SJCRH30 (cell line): Measurements from ENCODE around the gene TAB2. TPM values are rescaled to one million over a fixed set of nuclear protein-coding genes. Genes with fewer than 3 reads are reported as not detected.

Experiments used
- DNase-seq, 2 experiments: peaks; one replicate each; pipeline ENCODE4 v3.0.0-alpha.2; 2015 to 2020
- H3K27ac ChIP-seq: fragments of 250-450 bp; sonication (Bioruptor Pico); 2 replicates; pipeline ENCODE4 v1.5.1; 2020; ENCODE audit warnings: mild to moderate bottlenecking, moderate library complexity
- H3K27me3 ChIP-seq: fragments of 250-450 bp; sonication (Bioruptor Pico); 2 replicates; pipeline ENCODE4 v1.5.1; 2020; ENCODE audit warnings: mild to moderate bottlenecking, moderate library complexity
- H3K36me3 ChIP-seq: fragments of 250-450 bp; sonication (Bioruptor Pico); 2 replicates; pipeline ENCODE4 v1.5.1; 2020; ENCODE audit warnings: mild to moderate bottlenecking, moderate library complexity
- H3K4me1 ChIP-seq: fragments of 250-450 bp; sonication (Bioruptor Pico); 2 replicates; pipeline ENCODE4 v1.5.1; 2020; ENCODE audit warnings: mild to moderate bottlenecking, moderate library complexity
- H3K4me3 ChIP-seq: fragments of 250-450 bp; sonication (Bioruptor Pico); 2 replicates; pipeline ENCODE4 v1.5.1; 2020; ENCODE audit warnings: mild to moderate bottlenecking, moderate library complexity
- H3K9me3 ChIP-seq: fragments of 250-450 bp; sonication (Bioruptor Pico); replicated peaks from 2 replicates; pipeline ENCODE4 v1.5.1; 2020; ENCODE audit warnings: mild to moderate bottlenecking, moderate library complexity
- total RNA-seq: library from RNA; depleted of rRNA; stranded (reverse); fragments of >200 nt; shearing (Covaris generic); gene quantifications from 2 replicates; pipeline ENCODE4 v1.2.3, GENCODE V29; 2014

Gene TAB2
- total RNA-seq, 1 experiment from 2014 or later: 37.6 TPM

- Histone ChIP-seq H3K27ac (no peak overlapping the region), H3K27me3 (no peaks in the 10 kb centered on the region), H3K36me3 (peaks cover 54% of the 10 kb centered on the region), H3K4me1 (no peaks in the 10 kb centered on the region; the same call in 1 of the 2 replicates), H3K4me3 (no peak overlapping the region), H3K9me3 (peaks cover 8% of the 10 kb centered on the region)
- no peak for DNase-seq
These were observed 70.4 kb downstream of the TAB2 start for GRCh38 chr6:149387779-149388512.

GRCh38 chr6:149389509-149390297 lies 72.2 kb downstream of the TAB2 start:
- Histone ChIP-seq H3K4me3 (no peak overlapping the region), H3K9me3 (peaks cover 8% of the 10 kb centered on the region), H3K27me3 (no peaks in the 10 kb centered on the region), H3K27ac (no peak overlapping the region), H3K36me3 (peaks cover 49% of the 10 kb centered on the region), H3K4me1 (no peaks in the 10 kb centered on the region; the same call in 1 of the 2 replicates)
- no peak for DNase-seq

GRCh38 chr6:149392093-149392492 lies 74.6 kb downstream of the TAB2 start:
- Histone ChIP-seq H3K4me1 (no peaks in the 10 kb centered on the region), H3K4me3 (no peak overlapping the region), H3K27ac (no peak overlapping the region), H3K27me3 (no peaks in the 10 kb centered on the region), H3K36me3 (peaks cover 36% of the 10 kb centered on the region), H3K9me3 (0 out of 2 replicates have a peak, but pooled peaks cover 2% of the 10 kb centered on the region)
- no peak for DNase-seq

GRCh38 chr6:149392535-149392934 lies 75.0 kb downstream of the TAB2 start:
- no peaks in the 10 kb centered on the region for H3K27me3 ChIP-seq
- peaks cover 39% of the 10 kb centered on the region for H3K36me3 ChIP-seq
- no peaks in the 10 kb centered on the region for H3K4me1 ChIP-seq
- no peak overlapping the region for H3K4me3 ChIP-seq
- H3K27ac ChIP-seq: no peak overlapping the region
- DNase-seq: no peak
- no peaks in the 10 kb centered on the region for H3K9me3 ChIP-seq

GRCh38 chr6:149393002-149393679 lies 75.6 kb downstream of the TAB2 start:
- Histone ChIP-seq H3K4me1 (no peaks in the 10 kb centered on the region), H3K36me3 (peaks cover 41% of the 10 kb centered on the region), H3K27ac (no peak overlapping the region), H3K9me3 (no peaks in the 10 kb centered on the region), H3K4me3 (no peak overlapping the region), H3K27me3 (no peaks in the 10 kb centered on the region)
- no peak for DNase-seq

GRCh38 chr6:149395185-149395584 lies 77.7 kb downstream of the TAB2 start:
- Histone ChIP-seq H3K4me3 (no peak overlapping the region), H3K27ac (no peak overlapping the region), H3K27me3 (no peaks in the 10 kb centered on the region), H3K9me3 (no peaks in the 10 kb centered on the region), H3K36me3 (peaks cover 46% of the 10 kb centered on the region), H3K4me1 (no peaks in the 10 kb centered on the region)
- no peak for DNase-seq

GRCh38 chr6:149397384-149397783 lies 79.9 kb downstream of the TAB2 start:
- H3K4me3 ChIP-seq: no peak overlapping the region
- peaks cover 58% of the 10 kb centered on the region for H3K36me3 ChIP-seq
- no peak for DNase-seq
- no peak overlapping the region for H3K27ac ChIP-seq
- no peaks in the 10 kb centered on the region for H3K9me3 ChIP-seq
- H3K27me3 ChIP-seq: no peaks in the 10 kb centered on the region
- H3K4me1 ChIP-seq: no peaks in the 10 kb centered on the region

GRCh38 chr6:149400050-149400449 lies 82.5 kb downstream of the TAB2 start, which contains the start of gene SUMO4:
Gene SUMO4, plus strand, starts transcription at chr6:149400262. Its CDS starts 130 bp downstream, at chr6:149400392.
- Histone ChIP-seq H3K4me3 (no peak within 1 kb of the TSS), H3K4me1 (no peaks in the 10 kb centered on the region), H3K36me3 (peaks cover 76% of the 10 kb centered on the region), H3K9me3 (no peaks in the 10 kb centered on the region), H3K27me3 (no peaks in the 10 kb centered on the region), H3K27ac (no peak within 1 kb of the TSS)
- no peak for DNase-seq

GRCh38 chr6:149403534-149403933 lies 86.0 kb downstream of the TAB2 start:
- Histone ChIP-seq H3K27ac (no peak overlapping the region), H3K9me3 (no peaks in the 10 kb centered on the region), H3K36me3 (peaks cover 78% of the 10 kb centered on the region), H3K4me1 (no peaks in the 10 kb centered on the region), H3K4me3 (no peak overlapping the region), H3K27me3 (no peaks in the 10 kb centered on the region)
- no peak for DNase-seq

GRCh38 chr6:149405823-149406765 lies 88.6 kb downstream of the TAB2 start:
- DNase-seq: no peak
- peaks cover 66% of the 10 kb centered on the region for H3K36me3 ChIP-seq
- H3K4me3 ChIP-seq: no peak overlapping the region
- no peaks in the 10 kb centered on the region for H3K9me3 ChIP-seq
- no peaks in the 10 kb centered on the region for H3K4me1 ChIP-seq
- H3K27me3 ChIP-seq: no peaks in the 10 kb centered on the region
- no peak overlapping the region for H3K27ac ChIP-seq

GRCh38 chr6:149409617-149410016 lies 92.1 kb downstream of the TAB2 start:
- no peak for DNase-seq
- Histone ChIP-seq H3K27me3 (no peaks in the 10 kb centered on the region), H3K4me1 (no peaks in the 10 kb centered on the region), H3K9me3 (no peaks in the 10 kb centered on the region), H3K27ac (no peak overlapping the region), H3K36me3 (peaks cover 36% of the 10 kb centered on the region), H3K4me3 (no peak overlapping the region)

- no peak for DNase-seq
- Histone ChIP-seq H3K27ac (no peak overlapping the region), H3K9me3 (no peaks in the 10 kb centered on the region), H3K36me3 (peaks cover 28% of the 10 kb centered on the region), H3K4me1 (no peaks in the 10 kb centered on the region), H3K4me3 (no peak overlapping the region), H3K27me3 (no peaks in the 10 kb centered on the region)
These were observed 93.0 kb downstream of the TAB2 start for GRCh38 chr6:149410557-149410956.

- Histone ChIP-seq H3K4me3 (no peak overlapping the region), H3K27ac (no peak overlapping the region), H3K9me3 (no peaks in the 10 kb centered on the region), H3K36me3 (peaks cover 11% of the 10 kb centered on the region), H3K27me3 (no peaks in the 10 kb centered on the region), H3K4me1 (no peaks in the 10 kb centered on the region)
- no peak for DNase-seq
These were observed 96.5 kb downstream of the TAB2 start for GRCh38 chr6:149414009-149414408.

- Histone ChIP-seq H3K27me3 (no peaks in the 10 kb centered on the region), H3K27ac (no peak overlapping the region), H3K4me1 (no peaks in the 10 kb centered on the region), H3K9me3 (no peaks in the 10 kb centered on the region), H3K36me3 (peaks cover 6% of the 10 kb centered on the region), H3K4me3 (no peak overlapping the region)
- DNase-seq: no peak
These were observed 97.3 kb downstream of the TAB2 start for GRCh38 chr6:149414821-149415220.
